Right lobe of liver (tissue), 4 donors: ENCODE results near the gene ARHGAP44.

Experiments
- CTCF ChIP-seq, 4 donors: fragments of 200-600 bp in 3 of 4; fragments of 450-650 bp in 1 of 4; IDR thresholded peaks; one replicate each; pipeline versions ENCODE4 v1.5.1 to v1.8.0; 2016 to 2022; ENCODE audit warnings: antibody characterized with exemption in 4 of 4, mild to moderate bottlenecking in 2 of 4
- POLR2A ChIP-seq: fragments of 450-650 bp; IDR thresholded peaks from one replicate; pipeline ENCODE4 v1.6.1; 2017; ENCODE audit warnings: antibody characterized with exemption, mild to moderate bottlenecking
- donor health status: DM: no; HTN: no; CAD: no.
- donor health status: DM: no; HTN: no; CAD: no.
- donor health status: DM: no; HTN: yes; CAD: no.

DNA sequence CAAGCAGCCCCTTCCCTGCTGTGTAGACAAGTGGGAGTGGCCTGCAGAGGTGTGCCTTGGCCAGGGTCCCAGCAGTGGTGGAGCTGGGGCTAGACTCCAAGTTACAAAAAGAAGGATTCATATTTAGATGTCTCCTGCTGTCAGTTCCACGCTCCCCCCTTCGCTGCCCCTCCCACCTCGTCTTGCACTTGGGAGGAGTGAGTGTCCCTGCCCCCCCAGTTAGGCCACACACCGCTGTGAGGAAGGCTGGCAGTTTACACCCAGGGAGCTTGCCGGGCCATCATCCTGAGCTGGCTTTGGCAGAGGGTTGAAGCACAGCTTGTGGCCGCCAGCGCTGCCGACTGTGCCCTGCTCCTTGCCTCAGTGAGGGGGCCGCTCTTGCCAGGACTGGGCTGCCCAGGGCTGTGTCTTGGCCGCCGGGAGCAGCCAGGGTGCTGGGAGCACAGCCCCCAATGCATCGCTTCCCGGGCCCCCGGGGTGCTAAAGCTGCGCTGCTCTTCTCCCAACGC, 184.3 kb downstream of the ARHGAP44 start:
- TF ChIP-seq CTCF (IDR thresholded peaks at IDR 0.05) (no peak), POLR2A (no peak)
